ENCODE results near the gene STAT6. TPM values are rescaled to one million over a fixed set of nuclear protein-coding genes. Genes with fewer than 3 reads are reported as not detected.

STAT6 gene
- total and polyA plus RNA-seq, 7 donors: 66.1 to 210 (median 115) TPM

- intact Hi-C loops (cut with DNase I): loop anchor here (5.0 kb wide), 1 partner anchor 56 kb away; no protein-coding TSS in a partner anchor
- DNase-seq: peak; percentile 72
- H3K4me1 ChIP-seq: peaks cover 0 to 54% (median 47%) of the 10 kb centered on the region in 4 donors
- H3K9me3 ChIP-seq: no peaks in the 10 kb centered on the region
- peak overlapping the region; percentile 92 to 99 (median 98) for H3K27ac ChIP-seq
- H3K36me3 ChIP-seq: no peaks in the 10 kb centered on the region
- H3K4me3 ChIP-seq: peak overlapping the region; percentile 68 to 93 (median 80)
- no peaks in the 10 kb centered on the region for H3K27me3 ChIP-seq
- no peak for TF ChIP-seq CTCF (IDR thresholded peaks at IDR 0.05)
- TF ChIP-seq POLR2AphosphoS5 (IDR thresholded peaks at IDR 0.05): no peak
- no peak for TF ChIP-seq EP300 (IDR thresholded peaks at IDR 0.05)
- TF ChIP-seq POLR2A (IDR thresholded peaks at IDR 0.05): no peak
- 2 to 4% methylated on average over 35 of the region's 35 CpGs for WGBS, 2 donors
These were observed 17.5 kb upstream of the STAT6 start for GRCh38 chr12:57128519-57129247.

GRCh38 chr12:57127726-57128518 is 16.8 kb upstream of the STAT6 start, which contains the start of gene LRP1:
LRP1 (plus strand) TSS chr12:57128483; CDS start chr12:57128965, 482 bp downstream.
- DNase-seq: peak; percentile 95
- H3K27ac ChIP-seq: peak within 1 kb of the TSS; percentile 92 to 99 (median 98)
- peaks cover 0 to 46% (median 40%) of the 10 kb centered on the region in 4 donors for H3K4me1 ChIP-seq
- 0 to 1% methylated on average over 57 of the region's 57 CpGs for WGBS, 2 donors
- TF ChIP-seq CTCF (IDR thresholded peaks at IDR 0.05) (no peak), POLR2AphosphoS5 (IDR thresholded peaks at IDR 0.05) (peak; percentile 90 to 96 (median 94)), POLR2A (IDR thresholded peaks at IDR 0.05) (peak; percentile 87)
- intact Hi-C loops (cut with DNase I): loop anchor here (2.0 to 5.0 kb wide), 2 partner anchors 47 to 56 kb away; no protein-coding TSS in a partner anchor
- no peaks in the 10 kb centered on the region for H3K9me3 ChIP-seq
- H3K36me3 ChIP-seq: no peaks in the 10 kb centered on the region
- H3K4me3 ChIP-seq: peak within 1 kb of the TSS; percentile 68 to 93 (median 80)
- no peaks in the 10 kb centered on the region for H3K27me3 ChIP-seq

- no peak for TF ChIP-seq EP300 (IDR thresholded peaks at IDR 0.05)
- no peak for TF ChIP-seq POLR2AphosphoS5 (IDR thresholded peaks at IDR 0.05)
- no peak for TF ChIP-seq CTCF (IDR thresholded peaks at IDR 0.05)
- no peak for TF ChIP-seq POLR2A (IDR thresholded peaks at IDR 0.05)
- Histone ChIP-seq H3K27me3 (no peaks in the 10 kb centered on the region), H3K4me1 (peaks cover 0 to 39% (median 33%) of the 10 kb centered on the region in 4 donors), H3K4me3 (peak overlapping the region; percentile 68 to 93 (median 80)), H3K9me3 (no peaks in the 10 kb centered on the region), H3K36me3 (no peaks in the 10 kb centered on the region), H3K27ac (peak overlapping the region; percentile 92 to 99 (median 98))
- peak; percentile 85 for DNase-seq
- 2 to 7% methylated on average over 26 of the region's 26 CpGs for WGBS, 2 donors
- intact Hi-C loops (cut with DNase I): loop anchor here (2.0 to 5.0 kb wide), 2 partner anchors 48 to 55 kb away; no protein-coding TSS in a partner anchor
These were observed 16.1 kb upstream of the STAT6 start for GRCh38 chr12:57127101-57127725.

- Histone ChIP-seq H3K4me3 (peak overlapping the region in 1 of 4 donors; percentile 71), H3K27ac (peak overlapping the region; percentile 92 to 99 (median 98)), H3K4me1 (peaks cover 0 to 32% (median 26%) of the 10 kb centered on the region in 4 donors), H3K27me3 (no peaks in the 10 kb centered on the region), H3K9me3 (no peaks in the 10 kb centered on the region), H3K36me3 (no peaks in the 10 kb centered on the region)
- no peak for DNase-seq
- no peak for TF ChIP-seq EP300 (IDR thresholded peaks at IDR 0.05)
- no peak for TF ChIP-seq CTCF (IDR thresholded peaks at IDR 0.05)
- TF ChIP-seq POLR2AphosphoS5 (IDR thresholded peaks at IDR 0.05): no peak
- no peak for TF ChIP-seq POLR2A (IDR thresholded peaks at IDR 0.05)
- 22 to 55% methylated on average over 7 of the region's 7 CpGs for WGBS, 2 donors
- intact Hi-C loops (cut with DNase I): loop anchor here (2.0 to 5.0 kb wide), 2 partner anchors 48 to 54 kb away; no protein-coding TSS in a partner anchor
These were observed 15.4 kb upstream of the STAT6 start for GRCh38 chr12:57126561-57126960.
